LNCaP clone FGC (cell line): Measurements from ENCODE around the gene TP63.

Source experiments
- DNase-seq: peaks from one replicate; pipeline ENCODE4 v3.0.0-alpha.2; 2011; ENCODE audit warnings: low read depth
- H3K4me3 ChIP-seq: 2 replicates; pipeline ENCODE4 v1.5.1; 2011; ENCODE audit warnings: mild to moderate bottlenecking, low read depth, low read length, control low read depth
- CTCF ChIP-seq: IDR thresholded peaks from 2 replicates; pipeline ENCODE4 v1.5.1; 2012; ENCODE audit warnings: mild to moderate bottlenecking; ENCODE audit not compliant: control insufficient read depth, insufficient read depth; ENCODE audit errors: extremely low read depth

The TP63 gene

GRCh38 chr3:189899186-189899585 lies 268.0 kb downstream of the TP63 start:
- no peak for DNase-seq
- TF ChIP-seq CTCF, result no peak
- H3K4me3 ChIP-seq, result no peak overlapping the region

- DNase-seq, result no peak
- no peak for TF ChIP-seq CTCF
- H3K4me3 ChIP-seq, result no peak overlapping the region
Measured at GRCh38 chr3:189900578-189900977, 269.4 kb downstream of the TP63 start.

DNA sequence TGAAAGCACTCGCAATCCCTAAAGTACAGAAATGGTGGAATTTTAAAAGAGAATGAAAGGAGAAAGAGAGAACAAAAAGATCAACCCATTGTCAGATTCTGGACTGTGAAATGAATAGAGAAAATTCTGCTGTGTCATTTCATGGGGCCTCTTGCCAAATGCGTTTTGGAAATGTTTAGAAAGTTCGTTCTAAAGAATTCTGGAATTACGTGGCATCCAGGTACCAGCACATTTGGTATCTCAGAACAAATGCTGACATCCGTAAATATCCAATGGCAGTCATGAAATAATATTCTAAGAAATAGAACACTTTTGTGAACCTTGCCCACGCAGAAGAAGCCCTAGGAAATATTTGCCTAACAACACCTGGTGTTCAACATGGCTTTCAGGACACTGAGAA lies 270.3 kb downstream of the TP63 start:
- no peak overlapping the region for H3K4me3 ChIP-seq
- no peak for DNase-seq
- no peak for TF ChIP-seq CTCF

GRCh38 chr3:189902230-189903186 lies 271.3 kb downstream of the TP63 start:
- no peak for DNase-seq
- TF ChIP-seq CTCF, result no peak
- no peak overlapping the region for H3K4me3 ChIP-seq

DNA sequence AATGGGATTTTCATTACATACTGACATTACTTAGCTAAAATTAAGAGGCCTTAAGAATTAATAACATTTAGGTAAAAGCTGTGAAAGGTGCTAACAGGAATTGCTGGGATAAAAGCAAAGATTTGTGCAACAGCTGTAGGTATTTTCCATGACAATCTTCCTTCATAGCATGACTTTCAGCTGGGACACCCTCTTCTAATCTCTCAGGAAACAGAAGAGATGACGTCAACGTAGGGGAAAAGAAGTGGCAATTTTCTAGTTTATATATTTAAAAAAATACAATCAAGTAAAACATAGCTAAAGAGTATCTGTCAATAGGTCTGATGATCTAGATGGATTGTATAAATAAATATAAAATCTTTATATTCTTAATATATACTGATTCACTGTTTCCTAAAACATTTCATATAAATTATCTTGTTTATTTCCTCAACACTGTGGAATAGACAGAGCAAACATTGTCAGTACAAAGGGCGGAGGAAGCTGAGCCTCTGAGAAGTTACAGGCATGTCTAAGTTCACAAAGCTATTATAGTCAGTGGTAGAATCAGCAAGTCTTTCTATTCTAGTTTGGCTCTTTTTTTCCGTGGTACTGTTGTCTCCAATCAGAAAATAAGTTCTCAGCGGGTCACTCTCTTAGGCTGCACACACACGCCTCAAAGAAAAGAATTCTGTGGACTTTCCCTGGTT lies 272.5 kb downstream of the TP63 start:
- no peak for TF ChIP-seq CTCF
- DNase-seq, result peak; percentile 21

GRCh38 chr3:189907803-189908202 lies 276.6 kb downstream of the TP63 start:
- DNase-seq, result no peak
- no peak for TF ChIP-seq CTCF
- H3K4me3 ChIP-seq, result no peak overlapping the region

More for the DNA sequence above, 272.5 kb downstream of the TP63 start:
- H3K4me3 ChIP-seq, result no peak overlapping the region

DNA sequence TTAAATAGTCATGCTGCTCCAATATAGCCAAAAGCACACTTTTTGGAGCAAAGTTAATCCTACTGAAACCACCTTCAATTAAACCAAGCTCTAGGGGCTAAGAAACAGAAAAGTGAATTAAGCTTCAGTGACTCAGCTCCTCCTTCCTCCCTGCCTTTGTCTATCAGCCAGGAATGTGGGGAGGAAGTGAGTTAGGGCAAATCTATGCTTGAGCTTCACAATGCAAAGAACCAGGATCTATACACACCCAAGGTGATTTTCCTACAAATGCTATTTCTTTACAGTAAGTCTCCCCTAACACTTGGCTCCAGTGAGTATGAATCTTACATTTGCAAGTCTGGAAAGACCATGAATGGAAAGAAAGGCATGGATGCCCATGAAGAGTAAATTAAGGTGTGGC lies 277.5 kb downstream of the TP63 start:
- TF ChIP-seq CTCF, result no peak
- no peak for DNase-seq
- no peak overlapping the region for H3K4me3 ChIP-seq
